HEK293 (cell line): ENCODE data around the gene CLEC19A.

Source experiments
- CTCF ChIA-PET: fragments of 350-600 bp; formaldehyde crosslinking; extraction: SDS; loops from one replicate; lab custom pipeline; 2021; ENCODE audit warnings: antibody characterized with exemption; lab: Yijun Ruan, JAX
- POLR2A ChIA-PET: fragments of 300-600 bp; formaldehyde crosslinking; extraction: SDS; loops from one replicate; lab custom pipeline; 2020; ENCODE audit warnings: antibody characterized with exemption, inconsistent platforms; lab: Yijun Ruan, JAX
- H3K27ac ChIP-seq: fragments of 200-500 bp; sonication (Bioruptor generic); 2 replicates; pipeline ENCODE4 v1.5.1; 2014; ENCODE audit warnings: low read depth, low read length, control low read depth, inconsistent platforms; ENCODE audit errors: extremely low read depth
- H3K36me3 ChIP-seq, 2 experiments: fragments of 200-500 bp in 1 of 2; sonication (Bioruptor generic) in 1 of 2; 1 replicate in 1 of 2; 2 replicates in 1 of 2; pipeline ENCODE4 v1.5.1; 2014 to 2017; ENCODE audit warnings: inconsistent platforms in 2 of 2, low read length in 2 of 2; ENCODE audit not compliant: control insufficient read depth in 2 of 2, insufficient read depth in 1 of 2
- H3K4me1 ChIP-seq: fragments of 200-500 bp; sonication (Bioruptor generic); 2 replicates; pipeline ENCODE4 v1.5.1; 2014; ENCODE audit warnings: mild to moderate bottlenecking, low read length, inconsistent platforms; ENCODE audit not compliant: control insufficient read depth, insufficient read depth
- H3K4me3 ChIP-seq: 2 replicates; pipeline ENCODE4 v1.5.1; 2011; ENCODE audit warnings: low read depth, mild to moderate bottlenecking, control low read depth, low read length, moderate library complexity
- H3K9me3 ChIP-seq: fragments of 200-500 bp; sonication (Bioruptor generic); 2 replicates; pipeline ENCODE4 v1.5.1; 2014; ENCODE audit warnings: low read depth, low read length, inconsistent platforms; ENCODE audit not compliant: control insufficient read depth, insufficient read depth
- GLIS1 ChIP-seq: fragments of 450-650 bp; formaldehyde crosslinking; IDR thresholded peaks from 2 replicates; pipeline ENCODE4 v1.5.1; 2016; ENCODE audit warnings: missing biosample characterization, missing genetic modification characterization
- HOXA7 ChIP-seq: sonication (generic); formaldehyde crosslinking; IDR thresholded peaks from 2 replicates; pipeline ENCODE4 v1.8.1; 2022; ENCODE audit warnings: missing genetic modification reagents, borderline replicate concordance
- YY2 ChIP-seq: fragments of 450-650 bp; formaldehyde crosslinking; IDR thresholded peaks from 2 replicates; pipeline ENCODE4 v1.5.1; 2016; ENCODE audit warnings: missing biosample characterization, missing genetic modification characterization
- ZEB2 ChIP-seq: fragments of 450-650 bp; formaldehyde crosslinking; IDR thresholded peaks from 2 replicates; pipeline ENCODE4 v1.5.1; 2016; ENCODE audit warnings: missing biosample characterization, missing genetic modification characterization
- ZFP69B ChIP-seq: fragments of 450-650 bp; formaldehyde crosslinking; IDR thresholded peaks from 2 replicates; pipeline ENCODE4 v1.5.1; 2016; ENCODE audit warnings: missing biosample characterization, missing genetic modification characterization
- ZIC2 ChIP-seq: fragments of 450-650 bp; formaldehyde crosslinking; IDR thresholded peaks from 2 replicates; pipeline ENCODE4 v1.5.1; 2016; ENCODE audit warnings: missing biosample characterization, missing genetic modification characterization
- ZNF2 ChIP-seq: fragments of 450-650 bp; formaldehyde crosslinking; IDR thresholded peaks from 2 replicates; pipeline ENCODE4 v1.5.1; 2016; ENCODE audit warnings: missing biosample characterization, missing genetic modification characterization
- ZNF24 ChIP-seq: fragments of 450-650 bp; formaldehyde crosslinking; IDR thresholded peaks from 2 replicates; pipeline ENCODE4 v1.5.1; 2016; ENCODE audit warnings: missing biosample characterization, missing genetic modification characterization
- ZNF292 ChIP-seq: fragments of 450-650 bp; formaldehyde crosslinking; IDR thresholded peaks from 2 replicates; pipeline ENCODE4 v1.5.1; 2016; ENCODE audit warnings: low read depth, missing biosample characterization, missing genetic modification characterization, borderline replicate concordance
- ZNF488 ChIP-seq: fragments of 450-650 bp; formaldehyde crosslinking; IDR thresholded peaks from 2 replicates; pipeline ENCODE4 v1.5.1; 2016; ENCODE audit warnings: missing biosample characterization, missing genetic modification characterization
- ZNF548 ChIP-seq: fragments of 450-650 bp; formaldehyde crosslinking; IDR thresholded peaks from 2 replicates; pipeline ENCODE4 v1.5.1; 2016; ENCODE audit warnings: missing biosample characterization, missing genetic modification characterization
- ZNF560 ChIP-seq: fragments of 450-650 bp; formaldehyde crosslinking; IDR thresholded peaks from 2 replicates; pipeline ENCODE4 v1.5.1; 2017; ENCODE audit warnings: missing biosample characterization, missing genetic modification characterization, borderline replicate concordance
- ZNF585B ChIP-seq: fragments of 450-650 bp; formaldehyde crosslinking; IDR thresholded peaks from 2 replicates; pipeline ENCODE4 v1.5.1; 2016; ENCODE audit warnings: missing biosample characterization, missing genetic modification characterization
- ZNF596 ChIP-seq: fragments of 450-650 bp; IDR thresholded peaks from 2 replicates; pipeline ENCODE4 v1.5.0; 2018; ENCODE audit warnings: missing biosample characterization, mild to moderate bottlenecking, missing genetic modification characterization, moderate library complexity
- ZNF654 ChIP-seq: fragments of 450-650 bp; formaldehyde crosslinking; IDR thresholded peaks from 2 replicates; pipeline ENCODE4 v1.5.1; 2016; ENCODE audit warnings: low read depth, missing biosample characterization, missing genetic modification characterization
- ZNF768 ChIP-seq: fragments of 450-650 bp; formaldehyde crosslinking; IDR thresholded peaks from 2 replicates; pipeline ENCODE4 v1.5.1; 2018; ENCODE audit warnings: missing biosample characterization, mild to moderate bottlenecking, missing genetic modification characterization
- TF ChIP-seq, protein P1 (sequence below): fragments of 450-650 bp; formaldehyde crosslinking; IDR thresholded peaks from 2 replicates; pipeline ENCODE4 v1.5.1; 2016; ENCODE audit warnings: missing biosample characterization, missing genetic modification characterization
- TF ChIP-seq, protein P2 (sequence below): IDR thresholded peaks from 2 replicates; pipeline ENCODE4 v1.6.1; 2011; ENCODE audit warnings: mild to moderate bottlenecking, low read depth, low read length, borderline replicate concordance
- TF ChIP-seq, protein P3 (sequence below): fragments of 450-650 bp; formaldehyde crosslinking; IDR thresholded peaks from 2 replicates; pipeline ENCODE4 v1.5.1; 2016; ENCODE audit warnings: missing biosample characterization, missing genetic modification characterization

The CLEC19A gene

DNA sequence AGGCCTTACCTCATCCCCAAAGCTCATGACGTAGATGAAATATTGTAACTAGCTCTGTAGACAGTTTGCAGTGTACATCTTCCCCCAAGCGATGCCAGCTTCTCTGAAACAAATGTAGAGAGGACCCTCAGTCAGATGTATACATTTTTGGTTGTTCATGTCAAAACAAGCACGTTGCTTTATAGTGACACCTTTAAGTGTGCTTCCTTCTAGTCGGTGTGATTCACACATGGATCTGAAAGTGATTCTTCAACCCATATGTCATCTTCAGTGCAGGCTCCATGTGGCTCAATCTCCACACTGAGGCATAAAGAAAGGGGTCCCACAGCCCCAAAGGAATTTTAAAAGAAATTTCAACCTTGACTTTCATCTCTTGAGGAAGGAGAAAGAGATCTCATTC lies 30.9 kb upstream of the CLEC19A start:
- H3K4me3 ChIP-seq = no peak overlapping the region
- CTCF ChIA-PET = no interaction called here

DNA sequence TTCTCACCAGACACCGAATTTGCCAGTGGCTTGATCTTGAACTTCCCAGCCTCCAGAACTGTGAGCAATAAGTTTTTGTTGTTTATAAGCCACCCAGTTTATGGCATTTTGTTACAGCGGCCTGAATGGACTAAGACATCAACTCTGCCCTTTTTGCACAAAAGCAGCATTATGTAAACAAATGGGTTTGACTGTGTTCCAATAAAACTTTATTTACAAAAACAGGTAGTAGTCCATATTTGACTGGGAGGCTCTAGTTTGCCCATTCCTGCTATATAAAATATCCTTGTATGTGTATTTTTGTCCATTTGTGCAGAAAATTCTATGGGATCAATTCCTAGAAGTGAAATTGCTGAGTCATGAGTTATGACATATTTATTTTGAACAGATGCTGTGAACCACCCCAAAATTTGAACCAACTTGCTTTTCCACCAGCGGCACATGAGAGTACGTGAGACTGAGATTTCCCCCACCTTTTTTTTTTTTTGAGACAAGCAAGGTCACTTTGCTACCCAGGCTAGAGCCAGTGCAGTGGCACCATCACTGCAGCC lies 21.3 kb upstream of the CLEC19A start:
- Histone ChIP-seq H3K9me3 (no peaks in the 10 kb centered on the region), H3K27ac (no peak overlapping the region), H3K4me1 (no peaks in the 10 kb centered on the region), H3K36me3 (no peaks in the 10 kb centered on the region)
- TF ChIP-seq ZIC2 (tag by site-specific recombination) = no peak
- no peak for TF ChIP-seq ZNF24
- no peak for TF ChIP-seq ZEB2 (tag by site-specific recombination)
- no peak for TF ChIP-seq ZNF596 (tag by site-specific recombination)
- no peak for TF ChIP-seq ZNF768
- TF ChIP-seq, protein P1, sequence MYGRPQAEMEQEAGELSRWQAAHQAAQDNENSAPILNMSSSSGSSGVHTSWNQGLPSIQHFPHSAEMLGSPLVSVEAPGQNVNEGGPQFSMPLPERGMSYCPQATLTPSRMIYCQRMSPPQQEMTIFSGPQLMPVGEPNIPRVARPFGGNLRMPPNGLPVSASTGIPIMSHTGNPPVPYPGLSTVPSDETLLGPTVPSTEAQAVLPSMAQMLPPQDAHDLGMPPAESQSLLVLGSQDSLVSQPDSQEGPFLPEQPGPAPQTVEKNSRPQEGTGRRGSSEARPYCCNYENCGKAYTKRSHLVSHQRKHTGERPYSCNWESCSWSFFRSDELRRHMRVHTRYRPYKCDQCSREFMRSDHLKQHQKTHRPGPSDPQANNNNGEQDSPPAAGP (tag by site-specific recombination) = no peak
- no peak for TF ChIP-seq ZNF654
- TF ChIP-seq ZNF292 (tag by site-specific recombination) = no peak
- TF ChIP-seq ZNF488 (tag by site-specific recombination) = no peak
- TF ChIP-seq, protein P2, sequence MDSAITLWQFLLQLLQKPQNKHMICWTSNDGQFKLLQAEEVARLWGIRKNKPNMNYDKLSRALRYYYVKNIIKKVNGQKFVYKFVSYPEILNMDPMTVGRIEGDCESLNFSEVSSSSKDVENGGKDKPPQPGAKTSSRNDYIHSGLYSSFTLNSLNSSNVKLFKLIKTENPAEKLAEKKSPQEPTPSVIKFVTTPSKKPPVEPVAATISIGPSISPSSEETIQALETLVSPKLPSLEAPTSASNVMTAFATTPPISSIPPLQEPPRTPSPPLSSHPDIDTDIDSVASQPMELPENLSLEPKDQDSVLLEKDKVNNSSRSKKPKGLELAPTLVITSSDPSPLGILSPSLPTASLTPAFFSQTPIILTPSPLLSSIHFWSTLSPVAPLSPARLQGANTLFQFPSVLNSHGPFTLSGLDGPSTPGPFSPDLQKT = no peak
- TF ChIP-seq ZNF560 (tag by site-specific recombination) = no peak
- no peak for TF ChIP-seq YY2
- TF ChIP-seq ZFP69B (tag by site-specific recombination) = no peak
- no peak for TF ChIP-seq HOXA7 (CRISPR knock-in tag)
- TF ChIP-seq, all 188 proteins: peak for 0
- H3K4me3 ChIP-seq = no peak overlapping the region
- POLR2A ChIA-PET = no interaction called here
- CTCF ChIA-PET = no interaction called here

More for the DNA sequence above, 30.9 kb upstream of the CLEC19A start:
- H3K9me3 ChIP-seq = no peaks in the 10 kb centered on the region
- H3K27ac ChIP-seq = no peak overlapping the region
- TF ChIP-seq, protein P3, sequence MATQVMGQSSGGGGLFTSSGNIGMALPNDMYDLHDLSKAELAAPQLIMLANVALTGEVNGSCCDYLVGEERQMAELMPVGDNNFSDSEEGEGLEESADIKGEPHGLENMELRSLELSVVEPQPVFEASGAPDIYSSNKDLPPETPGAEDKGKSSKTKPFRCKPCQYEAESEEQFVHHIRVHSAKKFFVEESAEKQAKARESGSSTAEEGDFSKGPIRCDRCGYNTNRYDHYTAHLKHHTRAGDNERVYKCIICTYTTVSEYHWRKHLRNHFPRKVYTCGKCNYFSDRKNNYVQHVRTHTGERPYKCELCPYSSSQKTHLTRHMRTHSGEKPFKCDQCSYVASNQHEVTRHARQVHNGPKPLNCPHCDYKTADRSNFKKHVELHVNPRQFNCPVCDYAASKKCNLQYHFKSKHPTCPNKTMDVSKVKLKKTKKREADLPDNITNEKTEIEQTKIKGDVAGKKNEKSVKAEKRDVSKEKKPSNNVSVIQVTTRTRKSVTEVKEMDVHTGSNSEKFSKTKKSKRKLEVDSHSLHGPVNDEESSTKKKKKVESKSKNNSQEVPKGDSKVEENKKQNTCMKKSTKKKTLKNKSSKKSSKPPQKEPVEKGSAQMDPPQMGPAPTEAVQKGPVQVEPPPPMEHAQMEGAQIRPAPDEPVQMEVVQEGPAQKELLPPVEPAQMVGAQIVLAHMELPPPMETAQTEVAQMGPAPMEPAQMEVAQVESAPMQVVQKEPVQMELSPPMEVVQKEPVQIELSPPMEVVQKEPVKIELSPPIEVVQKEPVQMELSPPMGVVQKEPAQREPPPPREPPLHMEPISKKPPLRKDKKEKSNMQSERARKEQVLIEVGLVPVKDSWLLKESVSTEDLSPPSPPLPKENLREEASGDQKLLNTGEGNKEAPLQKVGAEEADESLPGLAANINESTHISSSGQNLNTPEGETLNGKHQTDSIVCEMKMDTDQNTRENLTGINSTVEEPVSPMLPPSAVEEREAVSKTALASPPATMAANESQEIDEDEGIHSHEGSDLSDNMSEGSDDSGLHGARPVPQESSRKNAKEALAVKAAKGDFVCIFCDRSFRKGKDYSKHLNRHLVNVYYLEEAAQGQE (tag by site-specific recombination) = no peak
- TF ChIP-seq, protein P1 (tag by site-specific recombination) = no peak
- TF ChIP-seq GLIS1 (tag by site-specific recombination) = no peak
- no peak for TF ChIP-seq ZNF548
- TF ChIP-seq ZNF585B = no peak
- no peak for TF ChIP-seq ZNF2
- H3K4me1 ChIP-seq = no peaks in the 10 kb centered on the region
- POLR2A ChIA-PET = no interaction called here
- H3K36me3 ChIP-seq = no peaks in the 10 kb centered on the region
